GM23338 (cell line): ENCODE data around the gene APIP. TPM values are rescaled to one million over a fixed set of nuclear protein-coding genes. Genes with fewer than 3 reads are reported as not detected.

Experiments used
- ATAC-seq: fragments of 200-7000 bp; cut with Tn5 transposase; 3 replicates; pipeline ENCODE4 v1.9.1; 2020
- DNase-seq: peaks from one replicate; pipeline ENCODE4 v3.0.0-alpha.2; 2015; ENCODE audit warnings: low spot score
- H2AFZ ChIP-seq: fragments of 200-600 bp; sonication (generic); 2 replicates; pipeline ENCODE4 v1.8.0; 2016; ENCODE audit warnings: antibody characterized with exemption, mild to moderate bottlenecking, moderate library complexity
- H3F3A ChIP-seq: fragments of 200-600 bp; sonication (generic); replicated peaks from 2 replicates; pipeline ENCODE4 v1.8.0; 2017; ENCODE audit warnings: antibody characterized with exemption, mixed run types, low read depth
- H3K27ac ChIP-seq: fragments of 200-600 bp; sonication (generic); 2 replicates; pipeline ENCODE4 v1.6.1; 2016; ENCODE audit warnings: low read depth
- H3K27me3 ChIP-seq: fragments of 200-600 bp; sonication (generic); 2 replicates; pipeline ENCODE4 v1.8.0; 2016; ENCODE audit warnings: mild to moderate bottlenecking, mixed run types, moderate library complexity; ENCODE audit not compliant: insufficient read depth
- H3K36me3 ChIP-seq: fragments of 200-600 bp; sonication (generic); 2 replicates; pipeline ENCODE4 v1.8.0; 2016; ENCODE audit warnings: mild to moderate bottlenecking; ENCODE audit not compliant: insufficient read depth
- H3K4me1 ChIP-seq: fragments of 200-600 bp; sonication (generic); 2 replicates; pipeline ENCODE4 v1.8.0; 2016; ENCODE audit warnings: mild to moderate bottlenecking, moderate library complexity; ENCODE audit not compliant: insufficient read depth
- H3K4me2 ChIP-seq: fragments of 200-600 bp; sonication (generic); 2 replicates; pipeline ENCODE4 v1.7.1; 2017; ENCODE audit warnings: mixed run types
- H3K4me3 ChIP-seq: fragments of 200-600 bp; sonication (generic); 2 replicates; pipeline ENCODE4 v1.6.1; 2016; ENCODE audit warnings: mixed run types
- H3K79me2 ChIP-seq: fragments of 200-600 bp; sonication (generic); replicated peaks from 2 replicates; pipeline ENCODE4 v1.8.0; 2017; ENCODE audit warnings: mild to moderate bottlenecking; ENCODE audit not compliant: insufficient read depth
- H3K9me2 ChIP-seq: fragments of 200-600 bp; sonication (generic); 2 replicates; pipeline ENCODE4 v1.8.0; 2017; ENCODE audit not compliant: insufficient read depth
- H4K20me1 ChIP-seq: fragments of 200-600 bp; sonication (generic); replicated peaks from 2 replicates; pipeline ENCODE4 v1.8.0; 2017; ENCODE audit warnings: mild to moderate bottlenecking; ENCODE audit not compliant: insufficient read depth
- H3K27ac Mint-ChIP-seq: 2 replicates; pipeline ENCODE4 v1.8.0; 2020; ENCODE audit warnings: inconsistent platforms, mild to moderate bottlenecking, moderate library complexity, mixed read lengths
- H3K27me3 Mint-ChIP-seq: 3 replicates; pipeline ENCODE4 v1.8.0; 2022; ENCODE audit warnings: low read depth, mild to moderate bottlenecking, moderate library complexity, mixed read lengths, inconsistent platforms; ENCODE audit not compliant: insufficient read depth, poor library complexity
- H3K36me3 Mint-ChIP-seq: 3 replicates; pipeline ENCODE4 v1.8.0; 2021; ENCODE audit warnings: low read depth, mild to moderate bottlenecking, inconsistent platforms, moderate library complexity, mixed read lengths
- H3K4me1 Mint-ChIP-seq: 3 replicates; pipeline ENCODE4 v1.8.0; 2020; ENCODE audit warnings: mild to moderate bottlenecking, inconsistent platforms, mixed read lengths
- H3K4me3 Mint-ChIP-seq: 3 replicates; pipeline ENCODE4 v1.8.0; 2021; ENCODE audit warnings: moderate library complexity, mild to moderate bottlenecking, inconsistent platforms, mixed read lengths
- H3K9me3 Mint-ChIP-seq: 3 replicates; pipeline ENCODE4 v1.8.0; 2020; ENCODE audit warnings: moderate library complexity, mild to moderate bottlenecking, inconsistent platforms, mixed read lengths
- EZH2phosphoT487 ChIP-seq: fragments of 200-600 bp; sonication (generic); IDR thresholded peaks from one replicate; pipeline ENCODE4 v1.8.1; 2018; ENCODE audit warnings: antibody characterized with exemption; ENCODE audit not compliant: unreplicated experiment
- NANOG ChIP-seq: IDR thresholded peaks from 2 replicates; pipeline ENCODE4 v1.6.1; 2016; ENCODE audit warnings: antibody characterized with exemption, borderline replicate concordance
- REST ChIP-seq: IDR thresholded peaks from one replicate; pipeline ENCODE4 v1.6.1; 2018; ENCODE audit warnings: antibody characterized with exemption; ENCODE audit not compliant: unreplicated experiment
- STAT1 ChIP-seq: IDR thresholded peaks from one replicate; pipeline ENCODE4 v1.6.1; 2016; ENCODE audit warnings: antibody characterized with exemption; ENCODE audit not compliant: unreplicated experiment
- ZNF114 ChIP-seq: fragments of 250-450 bp; sonication (Bioruptor Pico); IDR thresholded peaks from 2 replicates; pipeline ENCODE4 v1.5.0; 2020; ENCODE audit warnings: mild to moderate bottlenecking, moderate library complexity
- ZNF462 ChIP-seq: fragments of 250-450 bp; sonication (Bioruptor Pico); IDR thresholded peaks from 2 replicates; pipeline ENCODE4 v1.5.0; 2020; ENCODE audit warnings: mild to moderate bottlenecking, moderate library complexity
- polyA plus RNA-seq: library from polyadenylated mRNA; unstranded; fragments of >200 nt; fragmentation: Nextera tagmentation; extraction: Ambion mirVana; gene quantifications from 2 replicates; pipeline ENCODE4 v1.2.1, GENCODE V29; 2016
- total RNA-seq: library from RNA; depleted of rRNA; stranded (reverse); fragments of >200 nt; shearing (Covaris generic); gene quantifications from 2 replicates; pipeline ENCODE4 v1.2.3, GENCODE V29; 2014

Gene APIP
- total and polyA plus RNA-seq, 2 experiments from 2014 or later = 35.7 to 50.3 TPM

GRCh38 chr11:34904421-34904955, 11.7 kb downstream of the APIP start:
- no peak overlapping the region for H3K4me3 Mint-ChIP-seq
- ATAC-seq = no peak

More at GRCh38 chr11:34904421-34904955, 11.7 kb downstream of the APIP start:
- Mint-ChIP-seq H3K27ac (no peak overlapping the region), H3K27me3 (no peaks in the 10 kb centered on the region), H3K36me3 (peaks cover 40% of the 10 kb centered on the region), H3K9me3 (peaks cover 23% of the 10 kb centered on the region), H3K4me1 (peaks cover 9% of the 10 kb centered on the region; the same call in 2 of the 3 replicates)
- peaks cover 53% of the 10 kb centered on the region for H3K79me2 ChIP-seq
- TF ChIP-seq EZH2phosphoT487 (no peak), ZNF462 (no peak), STAT1 (no peak), ZNF114 (CRISPR knock-in tag) (no peak), REST (no peak), NANOG (no peak)
- 0 out of 2 replicates have a peak overlapping the region, but pooled peaks have one; percentile 42 for H3K4me2 ChIP-seq
- no peak overlapping the region for H3K27ac ChIP-seq
- DNase-seq = no peak
- no peaks in the 10 kb centered on the region for H3K9me2 ChIP-seq
- no peaks in the 10 kb centered on the region for H3K27me3 ChIP-seq
- peaks cover 4% of the 10 kb centered on the region; the same call in 1 of the 2 replicates for H3K36me3 ChIP-seq
- H3K4me1 ChIP-seq = peaks cover 38% of the 10 kb centered on the region
- no peaks in the 10 kb centered on the region for H3F3A ChIP-seq
- H3K4me3 ChIP-seq = no peak overlapping the region
- H2AFZ ChIP-seq = no peak overlapping the region
- peaks cover 5% of the 10 kb centered on the region; the same call in 1 of the 2 replicates for H4K20me1 ChIP-seq
